Measurements from ENCODE around the gene SMARCA1.

DNA sequence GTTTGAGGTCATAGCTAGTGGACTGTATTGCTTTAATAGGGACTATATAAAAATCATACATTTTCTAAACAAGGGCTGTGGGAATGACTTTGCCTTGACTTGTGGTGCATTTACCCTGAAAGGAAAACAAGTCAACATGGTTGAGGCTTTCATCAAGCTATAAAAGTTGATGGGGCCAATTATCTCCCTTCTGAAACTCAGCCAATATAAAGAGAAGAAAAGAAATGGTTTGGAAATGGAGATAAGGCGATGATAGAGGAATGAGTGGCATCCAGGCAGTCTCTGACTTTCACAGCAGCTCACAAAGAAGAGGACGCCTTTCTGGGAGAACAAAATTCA lies 118.7 kb downstream of the SMARCA1 start:
- TF ChIP-seq CTCF (IDR thresholded peaks at IDR 0.05; ENCODE audit: low read depth, low read length) (no peak), POLR2A (IDR thresholded peaks at IDR 0.05; ENCODE audit: extremely low read depth, insufficient read length) (no peak)

All from NB4 (cell line).